Endothelial cell (in vitro differentiated cells): ENCODE data around the gene PCYOX1L. TPM values are rescaled to one million over a fixed set of nuclear protein-coding genes. Genes with fewer than 3 reads are reported as not detected.

Experiments
- DNase-seq: peaks from one replicate; pipeline ENCODE4 v3.0.0; 2021; ENCODE audit warnings: low spot score
- H3K27ac Mint-ChIP-seq: one replicate; pipeline ENCODE4 v1.8.0; 2021; ENCODE audit warnings: mixed read lengths, inconsistent platforms; ENCODE audit not compliant: unreplicated experiment
- H3K27me3 Mint-ChIP-seq: one replicate; pipeline ENCODE4 v1.8.0; 2021; ENCODE audit warnings: mild to moderate bottlenecking, moderate library complexity, mixed read lengths, inconsistent platforms; ENCODE audit not compliant: unreplicated experiment
- H3K36me3 Mint-ChIP-seq: one replicate; pipeline ENCODE4 v1.8.0; 2021; ENCODE audit warnings: mild to moderate bottlenecking, low read depth, mixed read lengths, inconsistent platforms; ENCODE audit not compliant: unreplicated experiment
- H3K4me1 Mint-ChIP-seq: one replicate; pipeline ENCODE4 v1.8.0; 2021; ENCODE audit warnings: mild to moderate bottlenecking, mixed read lengths, inconsistent platforms; ENCODE audit not compliant: unreplicated experiment
- H3K4me3 Mint-ChIP-seq: one replicate; pipeline ENCODE4 v1.8.0; 2021; ENCODE audit warnings: mild to moderate bottlenecking, mixed read lengths, inconsistent platforms; ENCODE audit not compliant: unreplicated experiment
- H3K9me3 Mint-ChIP-seq: one replicate; pipeline ENCODE4 v1.8.0; 2021; ENCODE audit warnings: mixed read lengths, inconsistent platforms; ENCODE audit not compliant: unreplicated experiment
- CTCF ChIP-seq: fragments of 200-600 bp; sonication (generic); IDR thresholded peaks from one replicate; pipeline ENCODE4 v1.5.0; 2021; ENCODE audit warnings: antibody characterized with exemption; ENCODE audit not compliant: unreplicated experiment
- total RNA-seq: library from RNA; stranded (reverse); fragmentation: NEBNext Ultra II Directional; extraction: Animal tissue kit (Norgen Biotek cat#: 25700); gene quantifications from one replicate; pipeline ENCODE4 v1.2.1, GENCODE V29; 2021; ENCODE audit not compliant: unreplicated experiment

Gene PCYOX1L
- total RNA-seq, 1 donor from 2014 or later = 18.3 TPM

GRCh38 chr5:149313151-149313841 is 44.5 kb upstream of the PCYOX1L start:
- Mint-ChIP-seq H3K9me3 (no peaks in the 10 kb centered on the region), H3K4me3 (peak overlapping the region; percentile 47), H3K27me3 (peaks cover 21% of the 10 kb centered on the region), H3K4me1 (peaks cover 57% of the 10 kb centered on the region), H3K36me3 (peaks cover 71% of the 10 kb centered on the region), H3K27ac (no peak overlapping the region)
- no peak for TF ChIP-seq CTCF
- DNase-seq = no peak

- Mint-ChIP-seq H3K4me1 (peaks cover 47% of the 10 kb centered on the region), H3K9me3 (no peaks in the 10 kb centered on the region), H3K27ac (no peak overlapping the region), H3K36me3 (peaks cover 79% of the 10 kb centered on the region), H3K27me3 (peaks cover 22% of the 10 kb centered on the region), H3K4me3 (peak overlapping the region; percentile 47)
- no peak for DNase-seq
- no peak for TF ChIP-seq CTCF
These were observed 43.2 kb upstream of the PCYOX1L start for GRCh38 chr5:149314571-149315111.

GRCh38 chr5:149315753-149316152 is 42.1 kb upstream of the PCYOX1L start:
- peaks cover 43% of the 10 kb centered on the region for H3K4me1 Mint-ChIP-seq
- H3K4me3 Mint-ChIP-seq = peak overlapping the region; percentile 4
- H3K9me3 Mint-ChIP-seq = no peaks in the 10 kb centered on the region
- H3K27ac Mint-ChIP-seq = no peak overlapping the region
- peaks cover 74% of the 10 kb centered on the region for H3K36me3 Mint-ChIP-seq
- peaks cover 28% of the 10 kb centered on the region for H3K27me3 Mint-ChIP-seq
- TF ChIP-seq CTCF = no peak
- no peak for DNase-seq

GRCh38 chr5:149317281-149318048 is 40.4 kb upstream of the PCYOX1L start:
- no peak for DNase-seq

More at GRCh38 chr5:149317281-149318048, 40.4 kb upstream of the PCYOX1L start:
- H3K27me3 Mint-ChIP-seq = peaks cover 23% of the 10 kb centered on the region
- H3K27ac Mint-ChIP-seq = no peak overlapping the region
- no peak overlapping the region for H3K4me3 Mint-ChIP-seq
- TF ChIP-seq CTCF = peak; percentile 41
- H3K9me3 Mint-ChIP-seq = no peaks in the 10 kb centered on the region
- H3K36me3 Mint-ChIP-seq = peaks cover 62% of the 10 kb centered on the region
- peaks cover 30% of the 10 kb centered on the region for H3K4me1 Mint-ChIP-seq
